HG03175 (cell line): ENCODE results near the gene SRBD1.
"Not testable (repeated sequence)": the region's sequence is repeated elsewhere in the genome, so short reads cannot be mapped to it uniquely, and the experiment has no call there.

ENCODE experiments used
- ATAC-seq: cut with Tn5 transposase; IDR thresholded peaks from one replicate; pipeline ENCODE4 v1.9.1; 2021; ENCODE audit warnings: mild to moderate bottlenecking, moderate library complexity; ENCODE audit not compliant: unreplicated experiment

Gene SRBD1

DNA sequence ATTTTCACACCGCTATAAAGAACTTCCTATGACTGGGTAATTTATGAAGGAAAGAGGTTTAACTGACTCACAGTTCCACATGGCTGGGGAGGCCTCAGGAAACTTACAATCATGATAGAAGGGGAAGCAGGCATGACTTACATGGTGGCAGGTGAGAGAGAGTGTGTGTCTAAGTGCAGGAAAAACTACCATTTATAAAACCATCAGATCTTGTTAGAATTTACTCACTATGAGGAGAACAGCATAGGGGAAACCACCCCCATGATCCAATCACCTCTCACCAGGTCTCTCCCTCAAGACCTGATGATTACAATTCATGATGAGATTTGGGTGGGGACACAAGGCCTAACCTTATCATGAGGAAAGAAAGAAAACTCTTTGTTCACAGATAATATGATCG, 174.6 kb downstream of the SRBD1 start:
- ATAC-seq, result no peak

DNA sequence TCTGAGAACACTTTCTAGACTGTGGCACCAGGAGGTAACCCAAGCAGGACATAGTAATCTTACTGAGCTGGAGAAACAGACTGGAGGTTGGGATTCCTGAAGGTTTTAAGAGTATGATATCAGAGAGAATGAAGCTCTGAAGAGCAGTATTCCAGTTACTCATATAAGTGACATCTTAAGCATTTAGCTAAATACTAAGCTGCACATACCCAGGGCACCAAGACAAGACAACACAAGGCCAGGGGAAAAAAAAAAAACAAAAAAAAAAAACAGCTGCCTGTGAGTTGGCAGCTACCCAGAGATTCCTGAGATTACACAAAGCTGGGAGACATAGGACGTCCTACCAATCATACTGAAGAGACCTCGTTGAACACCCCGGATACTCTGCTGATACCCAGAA, 175.8 kb downstream of the SRBD1 start:
- no peak for ATAC-seq

DNA sequence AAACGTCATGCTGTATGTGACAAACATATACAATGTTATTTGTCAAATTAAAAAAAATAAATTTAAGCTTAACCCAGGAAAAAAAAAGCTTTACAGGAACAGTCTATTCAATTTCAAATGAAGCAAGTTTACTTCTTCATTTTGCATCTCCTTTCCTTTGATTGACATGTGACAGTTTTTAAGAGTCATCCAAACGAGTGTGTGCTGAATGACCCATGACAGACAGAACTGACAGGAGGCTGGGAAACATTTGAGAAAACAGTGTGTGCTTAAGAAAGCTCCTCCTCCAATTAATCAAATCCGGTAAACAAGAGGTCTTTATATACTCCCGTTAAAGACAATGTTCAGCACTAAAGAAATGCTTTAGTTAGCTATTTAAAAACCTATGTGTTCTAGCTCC, 177.7 kb downstream of the SRBD1 start:
- ATAC-seq, result no peak

DNA sequence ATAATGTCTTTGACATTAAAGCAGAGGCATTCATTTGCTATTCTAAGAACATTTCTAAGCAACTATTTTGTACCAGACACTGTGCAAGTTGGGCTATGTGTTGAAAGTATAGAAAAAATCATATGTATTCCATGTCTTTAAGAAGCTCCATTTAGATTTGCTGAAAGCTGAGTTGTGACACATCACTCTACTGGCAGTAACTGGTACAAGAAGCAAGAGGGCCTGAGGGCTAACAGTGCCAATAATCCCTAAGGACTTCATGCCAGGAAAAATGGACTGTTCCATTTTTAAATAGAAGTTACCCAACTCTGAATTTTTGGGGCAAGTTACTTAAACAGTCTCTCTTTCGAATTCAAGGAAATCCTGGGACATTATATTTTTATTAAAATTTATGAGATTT, 178.7 kb downstream of the SRBD1 start:
- ATAC-seq, result no peak

DNA sequence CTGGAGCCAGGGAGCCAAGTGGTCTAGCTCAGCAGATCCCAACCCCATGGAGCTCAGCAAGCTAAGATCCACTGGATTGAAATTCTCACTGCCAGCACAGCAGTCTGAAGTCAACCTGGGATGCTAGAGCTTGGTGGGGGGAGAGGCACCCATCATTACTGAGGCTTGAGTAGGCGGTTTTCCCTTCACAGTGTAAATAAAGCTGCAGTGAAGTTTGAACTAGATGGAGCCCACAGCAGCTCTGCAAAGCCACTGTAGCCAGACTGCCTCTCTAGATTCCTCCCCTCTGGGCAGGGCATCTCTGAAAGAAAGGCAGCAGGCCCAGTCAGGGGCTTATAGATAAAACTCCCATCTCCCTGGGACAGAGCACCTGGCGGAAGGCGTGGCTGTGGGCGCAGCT, 185.0 kb downstream of the SRBD1 start:
- ATAC-seq, result not testable (repeated sequence)

DNA sequence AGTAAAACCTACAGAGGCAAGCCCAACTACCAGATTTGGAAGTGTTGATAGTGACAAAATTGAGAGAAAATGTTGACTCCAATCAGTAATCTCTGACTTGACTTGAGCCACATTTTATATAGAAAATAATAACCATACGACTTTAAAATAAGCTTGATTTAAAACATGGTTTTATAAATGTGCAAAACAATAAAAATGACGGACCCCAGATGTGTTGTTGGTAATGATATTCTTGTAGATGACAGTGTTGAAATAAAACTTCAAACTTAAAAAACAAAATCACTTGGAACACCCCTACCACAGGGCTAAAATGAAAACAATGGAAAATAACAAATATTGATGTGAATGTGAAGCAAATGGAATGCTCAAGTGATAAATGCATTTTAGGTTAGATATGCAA, 188.1 kb downstream of the SRBD1 start:
- ATAC-seq, result no peak

DNA sequence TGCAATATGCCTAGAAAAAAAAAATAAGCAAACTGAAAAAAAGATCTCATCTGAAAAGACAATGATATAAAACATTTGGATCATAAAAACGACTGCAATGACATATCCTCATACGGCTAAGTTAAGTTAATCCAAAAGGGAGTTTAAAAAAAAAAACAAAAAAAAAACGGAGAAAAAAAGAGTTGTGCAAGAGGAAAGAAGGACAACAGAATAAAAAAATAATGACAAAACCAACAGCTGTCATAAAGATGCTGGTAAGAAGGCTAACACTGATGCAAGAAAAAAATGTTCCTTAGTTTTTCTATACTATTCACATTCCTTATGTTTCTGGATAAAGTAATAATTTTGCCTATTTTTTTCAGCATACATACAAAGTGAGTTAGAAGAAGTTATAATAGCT, 192.5 kb downstream of the SRBD1 start:
- ATAC-seq, result no peak

DNA sequence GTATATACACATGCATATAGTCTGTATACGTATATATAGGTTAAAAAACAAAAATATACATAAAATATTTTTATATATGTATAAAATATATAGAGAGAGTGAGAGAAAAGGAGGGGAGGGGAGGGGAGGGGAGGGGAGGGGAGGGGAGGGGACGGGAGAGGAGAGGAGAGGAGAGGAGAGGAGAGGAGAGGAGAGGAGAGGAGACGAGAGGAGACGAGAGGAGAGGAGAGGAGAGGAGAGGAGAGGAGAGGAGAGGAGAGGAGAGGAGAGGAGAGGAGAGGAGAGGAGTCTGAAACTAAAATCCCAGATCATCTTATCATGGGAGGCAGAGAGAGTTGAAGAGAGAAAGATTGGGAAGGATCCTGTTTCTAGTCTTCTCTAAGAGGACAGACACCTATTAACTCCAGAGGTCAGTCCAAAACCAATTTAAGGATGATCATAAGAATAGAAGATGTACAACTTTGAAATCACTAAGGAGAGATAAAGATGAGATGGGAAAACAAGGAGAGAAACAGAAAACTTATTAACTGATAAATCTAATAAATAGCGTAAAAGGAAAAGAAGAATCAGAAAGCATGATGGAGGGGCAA, 195.4 kb downstream of the SRBD1 start:
- ATAC-seq, result no peak

DNA sequence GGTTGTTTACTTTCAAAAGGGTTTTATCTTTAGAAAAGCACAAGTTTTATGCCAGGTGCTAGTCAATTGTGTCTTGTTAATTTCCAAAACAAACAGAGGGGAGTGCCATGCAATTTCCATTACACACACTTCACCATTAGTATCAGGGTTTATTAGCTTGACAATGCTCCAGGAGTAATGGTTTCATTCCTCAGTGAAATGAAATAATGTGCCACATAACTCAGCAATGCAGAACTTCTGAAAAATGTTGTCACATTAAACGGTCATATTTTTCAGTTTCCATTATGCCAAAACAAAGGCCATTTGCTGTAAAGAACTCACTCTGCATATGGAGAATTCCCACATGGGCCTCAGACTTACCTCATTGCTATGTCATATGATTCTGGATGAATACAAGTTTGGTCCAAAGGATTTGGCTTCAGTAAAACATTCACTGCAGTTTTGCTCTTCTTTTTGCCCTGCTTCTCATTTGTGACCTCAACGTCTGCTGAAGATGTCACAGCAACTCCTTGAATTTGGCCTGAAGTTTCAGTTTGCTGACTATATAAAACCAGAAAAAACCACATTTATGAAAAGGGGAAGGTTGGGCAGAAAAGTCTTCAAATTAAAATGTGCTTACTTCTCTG, 198.2 kb downstream of the SRBD1 start:
- ATAC-seq, result no peak

DNA sequence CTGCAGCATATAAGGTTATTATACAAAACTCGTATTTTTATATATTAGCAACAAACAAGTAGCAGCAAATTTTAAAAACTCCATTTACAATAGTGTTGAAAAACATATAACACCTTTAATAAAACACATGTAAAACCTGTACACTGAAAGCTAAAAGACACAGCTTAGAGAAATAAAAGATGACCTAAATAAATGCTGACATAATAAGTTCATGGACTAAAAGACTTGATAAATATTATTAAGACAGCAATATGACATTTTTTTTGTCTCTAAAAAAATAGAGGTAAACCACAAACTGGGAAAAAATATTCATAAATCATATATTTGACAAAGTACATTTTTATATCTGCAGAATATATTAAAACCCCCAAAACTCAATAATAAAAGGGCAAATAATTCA, 201.4 kb downstream of the SRBD1 start:
- ATAC-seq, result no peak

DNA sequence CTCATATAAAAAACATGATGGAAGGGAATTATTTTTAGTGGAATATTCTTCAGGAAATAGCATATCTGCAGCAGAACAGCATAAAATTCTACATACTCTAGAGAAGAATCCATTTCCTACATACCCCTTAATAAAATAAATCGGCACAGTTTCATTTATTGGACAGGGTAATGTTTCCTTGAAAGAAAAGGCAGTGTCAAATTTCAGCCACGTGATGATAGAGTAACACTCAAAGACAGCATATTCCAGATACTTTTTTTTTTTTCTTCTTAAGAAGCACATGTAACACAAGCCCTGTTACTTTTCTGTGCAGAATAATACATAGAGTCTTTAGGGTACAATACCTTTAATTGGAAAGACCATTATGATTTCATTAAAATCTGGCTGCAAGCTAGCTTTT, 204.4 kb downstream of the SRBD1 start:
- no peak for ATAC-seq

DNA sequence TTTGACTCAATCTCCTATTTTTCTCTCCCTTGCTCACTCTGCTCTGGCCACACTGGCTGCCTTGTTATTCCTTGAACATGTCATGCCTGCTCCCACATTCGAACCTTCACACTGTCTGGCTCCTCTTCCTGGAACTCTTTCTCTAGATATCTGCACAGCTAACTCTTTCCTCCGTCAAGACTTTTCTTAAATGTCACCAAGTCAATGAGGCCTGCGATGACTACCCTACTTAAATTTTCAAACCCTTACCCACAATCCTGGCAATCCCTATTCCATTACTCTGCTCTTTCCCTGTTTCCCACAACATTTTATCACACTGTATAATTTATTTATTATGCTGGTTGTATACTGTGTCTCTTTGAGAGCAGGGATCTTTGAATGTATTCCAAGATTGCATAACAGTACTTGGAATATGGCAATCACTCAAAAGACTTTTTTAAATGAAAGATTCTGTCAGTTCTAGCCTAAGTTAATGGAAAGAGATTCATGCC, 206.2 kb downstream of the SRBD1 start:
- no peak for ATAC-seq

DNA sequence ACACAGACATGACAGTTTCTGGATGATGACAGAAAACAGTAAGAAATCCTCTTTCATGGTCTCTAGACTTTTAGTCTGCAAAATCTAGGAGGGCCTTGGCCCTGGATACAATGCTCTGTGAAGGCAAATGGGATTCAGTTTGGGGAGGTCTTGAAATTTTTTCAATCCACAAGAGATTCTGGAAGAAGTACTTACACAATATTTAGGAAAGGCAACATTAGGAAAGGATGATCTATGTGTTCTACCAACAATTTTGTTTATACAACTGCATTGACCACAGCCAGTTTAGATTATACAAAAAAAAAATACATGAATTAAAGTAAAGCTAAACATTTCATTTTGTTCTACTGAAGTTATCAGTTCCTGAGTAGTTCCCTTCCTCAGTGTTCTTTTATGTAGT, 208.0 kb downstream of the SRBD1 start:
- ATAC-seq, result no peak

DNA sequence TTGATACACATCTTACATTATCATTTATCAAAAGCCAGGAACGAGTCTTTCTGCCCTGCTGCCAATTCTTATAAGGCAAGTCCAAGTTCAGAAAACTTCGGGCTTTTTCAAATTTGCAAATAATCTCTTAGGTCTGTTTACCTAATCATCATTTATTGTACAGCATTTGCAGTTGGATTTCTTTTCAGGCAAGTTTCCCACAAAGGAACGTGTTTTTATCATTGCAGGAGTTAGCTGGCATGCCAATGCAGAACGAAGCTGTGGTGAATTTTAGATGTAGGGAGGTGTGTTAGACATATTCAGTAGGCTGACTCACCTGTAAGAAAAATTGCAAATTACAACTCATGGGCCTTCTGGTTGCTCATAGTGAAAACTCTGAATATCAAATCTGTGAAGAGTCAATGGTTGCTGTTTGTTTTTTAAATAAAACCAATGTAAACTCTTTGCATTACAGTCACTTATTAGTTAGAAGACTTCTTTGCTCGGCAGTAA, 209.6 kb downstream of the SRBD1 start:
- ATAC-seq, result no peak

DNA sequence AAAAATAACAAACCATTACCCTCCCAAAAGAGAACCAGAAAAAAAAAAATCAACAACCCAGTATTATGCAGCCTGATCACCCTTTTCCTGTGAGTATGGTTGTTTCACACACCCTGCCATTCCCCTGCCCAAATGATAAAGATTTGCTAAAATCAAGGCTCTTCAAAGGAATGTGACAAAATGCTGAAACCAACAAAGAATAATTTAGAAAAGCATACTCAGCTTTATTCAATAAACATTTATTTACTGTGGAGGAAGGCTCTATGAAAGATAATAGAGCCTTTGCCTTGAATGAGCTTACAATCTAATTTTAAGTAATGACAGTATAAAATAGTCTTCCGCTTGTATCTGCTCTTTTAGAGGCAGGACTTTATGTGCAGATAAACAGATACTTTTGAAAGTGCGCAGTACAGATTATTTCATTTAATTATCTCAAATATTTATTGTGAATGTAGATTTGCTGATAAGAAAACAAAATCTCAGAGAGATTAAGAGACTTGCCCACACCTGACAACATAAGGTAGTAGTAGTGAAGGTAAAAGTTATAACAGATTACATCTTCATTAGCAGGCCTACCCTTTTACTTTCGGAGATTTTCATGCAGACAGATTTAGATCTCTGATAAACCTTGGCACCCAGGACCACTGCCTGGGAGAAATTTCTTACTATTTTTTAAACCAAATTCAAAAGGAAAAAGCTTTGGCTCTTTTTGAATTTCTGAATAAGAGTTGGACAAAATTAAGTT, 211.9 kb downstream of the SRBD1 start:
- no peak for ATAC-seq

DNA sequence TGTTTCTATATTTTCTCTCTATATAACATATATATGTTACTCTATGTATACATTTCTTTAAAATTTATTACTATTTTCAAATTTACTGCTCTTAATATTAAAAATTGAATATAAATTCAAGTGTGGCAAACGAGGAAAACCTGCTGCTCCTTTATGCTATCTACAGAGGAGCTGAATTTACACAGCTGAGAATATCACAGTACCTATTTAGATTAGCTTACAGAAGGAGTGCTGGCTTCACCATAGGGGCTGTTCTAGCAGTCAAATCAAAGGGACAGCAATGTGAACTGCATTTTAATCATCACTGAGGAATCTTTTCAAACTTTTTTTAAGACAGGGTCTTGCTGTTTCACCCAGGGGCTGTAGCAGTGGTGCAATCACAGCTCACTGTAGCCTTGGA, 213.8 kb downstream of the SRBD1 start:
- ATAC-seq, result no peak

DNA sequence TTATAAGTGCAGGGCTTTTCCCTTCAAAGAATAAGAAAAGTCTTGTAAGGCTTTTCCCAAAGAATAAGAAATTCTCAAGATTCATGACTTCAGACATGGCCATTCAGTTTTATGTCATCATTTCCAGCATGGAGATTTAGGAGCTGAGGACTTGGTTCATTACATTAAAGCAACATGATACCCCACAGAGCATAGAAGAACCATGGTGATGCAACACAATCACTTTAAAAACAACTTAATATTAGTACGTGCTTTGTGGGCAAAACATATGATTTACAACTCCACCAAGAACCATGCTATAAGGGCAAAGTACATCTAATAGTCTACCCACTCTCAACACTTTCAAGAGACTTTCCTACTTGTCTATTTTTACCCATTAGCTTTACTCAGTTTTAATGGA, 214.4 kb downstream of the SRBD1 start:
- ATAC-seq, result no peak

DNA sequence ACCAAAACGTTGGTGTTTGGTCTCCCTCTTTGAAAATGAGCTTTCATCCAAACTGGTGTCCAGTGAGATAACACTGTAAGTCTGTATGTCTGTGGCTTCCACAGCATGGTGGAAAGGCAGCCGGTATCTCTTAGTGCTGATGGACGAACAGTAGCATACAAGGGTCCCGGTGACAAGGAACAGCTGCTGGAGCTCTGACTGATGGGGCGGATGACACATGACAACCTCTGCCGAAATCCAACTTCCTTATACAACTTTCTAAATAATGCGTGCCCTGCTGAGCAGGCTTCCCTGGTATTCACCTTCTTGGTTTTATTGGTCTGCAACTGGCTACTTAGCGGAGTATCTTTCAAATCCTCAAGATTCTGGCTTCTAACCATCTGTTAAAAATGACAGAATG, 216.2 kb downstream of the SRBD1 start:
- ATAC-seq, result no peak

DNA sequence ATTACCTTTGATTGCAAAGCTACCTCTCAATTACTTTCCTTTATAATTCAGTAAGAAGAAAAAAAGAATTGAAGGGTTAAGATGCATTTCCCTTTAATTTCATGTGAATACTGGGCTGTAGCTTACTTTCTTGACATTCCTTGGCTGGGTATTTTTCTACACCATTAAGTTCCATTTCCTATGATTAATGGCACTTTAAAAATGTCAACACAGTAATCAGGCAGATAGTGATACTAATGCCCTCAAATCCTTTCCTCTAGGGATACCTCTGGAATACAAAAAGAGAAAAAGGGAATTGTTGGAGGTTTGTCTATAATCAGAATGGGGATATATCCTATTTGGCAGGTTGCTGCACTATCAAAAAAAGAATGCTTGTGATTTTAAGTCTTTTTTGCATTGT, 216.9 kb downstream of the SRBD1 start:
- ATAC-seq, result no peak

DNA sequence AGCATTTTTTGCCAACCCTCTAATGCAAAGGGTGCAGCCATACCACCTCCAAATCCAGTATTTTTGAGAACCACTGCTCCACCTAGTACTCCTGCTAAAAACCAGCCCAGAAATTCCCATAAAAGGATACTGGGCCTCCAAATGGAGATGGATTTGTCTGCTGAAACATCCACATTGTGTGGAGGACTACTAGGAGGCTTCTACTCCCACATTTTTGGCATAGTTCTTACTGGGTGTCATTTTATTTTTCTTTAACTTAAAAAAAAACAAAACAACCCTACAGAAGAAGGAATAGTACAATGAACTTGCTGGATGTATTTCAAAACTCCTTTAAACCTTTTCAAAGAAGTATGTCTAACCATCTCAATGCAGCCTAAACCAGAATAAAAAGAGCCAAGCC, 219.2 kb downstream of the SRBD1 start:
- no peak for ATAC-seq

DNA sequence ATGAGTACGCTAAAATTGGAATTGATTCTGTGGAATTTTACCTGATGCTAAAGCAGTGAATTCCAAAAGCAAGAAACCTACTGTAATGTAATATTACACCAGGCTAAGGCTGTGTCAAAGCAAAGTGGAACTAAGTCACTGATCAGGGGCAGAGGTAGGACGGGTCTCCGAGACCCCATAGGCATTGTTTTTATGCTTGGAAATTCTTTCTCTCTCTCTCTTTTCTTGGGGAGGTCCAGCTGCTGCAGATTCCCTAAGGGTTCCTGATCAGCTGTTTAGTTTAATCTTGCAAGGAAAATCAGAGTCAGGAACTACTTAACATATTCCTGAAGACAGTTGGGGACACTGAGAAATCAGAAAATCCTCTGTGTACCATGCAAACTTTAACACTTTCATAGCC, 220.2 kb downstream of the SRBD1 start:
- no peak for ATAC-seq

DNA sequence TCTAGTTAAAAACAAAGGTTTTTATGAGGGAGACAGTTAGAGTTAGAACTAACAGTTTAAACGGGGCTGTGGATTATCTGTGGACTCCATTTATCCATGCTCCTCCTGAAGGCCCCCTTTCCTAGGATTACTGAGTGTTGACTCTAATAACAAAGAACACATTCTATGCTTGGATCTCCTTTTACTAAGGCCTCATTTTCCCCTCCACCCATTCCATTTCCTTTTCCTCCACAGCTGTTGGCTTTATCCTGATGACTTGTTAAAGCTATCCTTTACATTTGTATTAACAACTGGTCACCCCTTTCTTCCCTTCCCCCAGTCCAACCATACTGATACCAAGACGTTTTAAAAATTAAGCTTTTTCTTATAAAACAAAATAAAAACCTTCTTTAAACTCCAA, 220.6 kb downstream of the SRBD1 start:
- no peak for ATAC-seq
